Testis (tissue), 3 donors: Measurements from ENCODE around the gene GLCE. TPM values are rescaled to one million over a fixed set of nuclear protein-coding genes. Genes with fewer than 3 reads are reported as not detected.
"Not testable (repeated sequence)": the region's sequence is repeated elsewhere in the genome, so short reads cannot be mapped to it uniquely, and the experiment has no call there.

ENCODE experiments used
- DNase-seq: peaks from one replicate; pipeline ENCODE4 v3.0.0-alpha.2; 2019
- H3K27ac ChIP-seq, 2 donors: fragments of 200-600 bp; sonication (generic); one replicate each; pipeline ENCODE4 v1.5.1; 2019
- H3K27me3 ChIP-seq: fragments of 200-600 bp; sonication (generic); one replicate; pipeline ENCODE4 v1.5.1; 2019
- H3K36me3 ChIP-seq: fragments of 200-600 bp; sonication (generic); one replicate; pipeline ENCODE4 v1.5.1; 2017; ENCODE audit warnings: low read depth; ENCODE audit errors: missing control alignments
- H3K4me1 ChIP-seq: fragments of 200-600 bp; sonication (generic); one replicate; pipeline ENCODE4 v1.5.1; 2019
- H3K4me3 ChIP-seq, 2 donors: fragments of 200-600 bp; sonication (generic); one replicate each; pipeline ENCODE4 v1.5.1; 2017 to 2019
- H3K9me3 ChIP-seq: fragments of 200-600 bp; sonication (generic); one replicate; pipeline ENCODE4 v1.5.1; 2017
- POLR2A ChIP-seq: fragments of 450-650 bp; IDR thresholded peaks from one replicate; pipeline ENCODE4 v1.6.1; 2017; ENCODE audit warnings: antibody characterized with exemption, mild to moderate bottlenecking, moderate library complexity
- WGBS, 2 donors: methylation state at CpG; one replicate each; pipeline ENCODE4 v1.1.5; 2018; 5-methylcytosine and 5-hydroxymethylcytosine counted together
- intact Hi-C: fragments of 100-400 bp; cut with DNase I; formaldehyde crosslinking; loops from one replicate; pipeline ENCODE4 v1.15.1; 2023; ENCODE audit warnings: low total_unique reads
- polyA plus RNA-seq: library from polyadenylated mRNA; stranded (reverse); fragments of 350-450 nt; fragmentation: Illumina TruSeq; extraction: RNeasy Lipid Tissue Mini Kit (QIAGEN cat#74804); gene quantifications from one replicate; pipeline ENCODE4 v1.2.3, GENCODE V29; 2014; ENCODE audit warnings: low read depth, low replicate concordance; ENCODE audit not compliant: insufficient read depth
- total RNA-seq, 2 donors: library from RNA; depleted of rRNA; stranded (reverse); fragments of >200 nt; gene quantifications; one replicate each; pipeline ENCODE4 v1.2.3, GENCODE V29; 2016
- TF ChIP-seq, protein P1 (sequence below), 3 experiments: fragments of 450-650 bp in 2 of 3; fragments of 200-600 bp in 1 of 3; sonication (generic) in 1 of 3; IDR thresholded peaks; one replicate each; pipeline ENCODE4 v1.5.1; 2016 to 2019; ENCODE audit warnings: antibody characterized with exemption in 3 of 3, mild to moderate bottlenecking in 2 of 3, moderate library complexity in 1 of 3

Gene GLCE
- total and polyA plus RNA-seq, 3 donors from 2014 or later = 10.2 to 18.0 (median 15.5) TPM

DNA sequence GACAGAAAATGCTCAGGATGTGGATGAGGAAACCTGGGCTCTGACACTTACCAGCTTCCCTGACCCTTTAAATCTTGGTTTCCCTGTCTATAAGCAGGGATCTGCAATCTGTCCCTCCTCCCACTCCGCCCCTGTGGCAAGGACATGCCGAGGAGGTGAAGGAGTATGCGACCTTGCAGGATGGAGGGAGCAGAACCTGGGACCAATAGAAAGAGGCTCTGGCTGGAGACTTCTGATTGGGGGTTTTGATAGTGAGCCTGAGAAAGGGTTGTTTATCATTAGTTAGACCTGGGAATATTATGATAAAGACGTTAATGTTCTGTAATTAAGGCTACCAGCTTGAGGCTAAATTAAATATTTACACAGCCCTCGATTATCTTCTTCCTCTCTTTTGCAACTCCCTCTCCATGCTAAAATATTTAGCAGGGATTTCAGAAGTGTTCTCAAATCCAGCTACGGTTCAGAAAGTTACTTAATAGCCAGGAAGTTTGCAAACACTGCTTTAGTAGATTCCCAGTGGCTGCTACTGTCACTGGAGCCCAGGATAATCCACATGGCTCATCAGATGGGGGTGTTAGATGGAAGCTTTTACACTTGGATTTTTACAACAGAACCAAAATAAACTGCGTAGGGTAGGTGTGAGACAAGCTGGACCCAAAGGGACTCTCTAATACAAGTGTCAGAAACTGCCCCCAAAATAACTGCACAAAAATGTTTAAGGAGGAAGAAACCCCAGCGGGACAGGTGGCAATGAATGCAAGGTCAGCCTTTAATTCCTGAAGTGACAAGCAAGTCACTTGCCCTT lies 129.1 kb downstream of the GLCE start:
- 40 to 49% methylated on average over 8 of the region's 8 CpGs for WGBS, 2 donors

DNA sequence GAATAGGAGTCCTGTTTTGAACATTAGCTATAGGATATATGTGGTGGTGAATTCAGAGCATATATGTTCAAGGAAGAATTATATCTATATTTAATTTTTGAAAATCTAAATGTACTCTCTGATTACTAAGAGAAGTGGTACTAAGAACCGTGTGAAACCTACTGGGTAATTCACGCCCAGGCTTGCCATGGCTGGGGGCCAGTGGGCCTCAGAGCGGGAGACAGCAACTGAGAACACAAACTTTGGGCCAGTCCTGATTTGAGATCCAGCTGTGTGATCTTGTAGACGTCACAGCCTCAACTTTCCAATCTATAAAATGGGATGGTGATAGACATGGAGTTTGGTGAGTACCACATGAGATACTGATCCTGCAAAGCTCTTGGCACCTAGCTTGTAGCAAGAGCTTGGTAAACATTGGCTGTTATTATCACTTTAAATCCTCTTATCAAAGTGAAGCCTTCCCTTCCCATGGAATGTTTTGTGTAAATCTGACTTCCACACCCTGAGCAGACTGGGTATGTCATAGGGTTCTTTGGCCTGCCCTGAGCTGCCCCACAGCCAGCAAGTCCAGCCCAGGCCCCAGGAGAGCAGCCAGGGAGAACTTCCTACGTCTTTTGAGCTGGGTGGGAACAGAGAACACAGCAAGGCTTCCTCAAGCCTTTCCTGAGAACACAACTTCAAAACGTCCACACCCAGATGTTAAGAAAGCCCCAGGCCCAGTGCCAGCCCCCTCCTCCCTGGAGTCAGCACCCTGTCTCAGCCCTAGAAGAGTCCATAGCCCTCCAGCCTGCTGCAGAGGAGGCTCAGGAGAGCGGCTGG lies 130.1 kb downstream of the GLCE start:
- no peaks in the 10 kb centered on the region for H3K9me3 ChIP-seq
- H3K4me3 ChIP-seq = no peak overlapping the region
- H3K27ac ChIP-seq = no peak overlapping the region
- peaks cover 3% of the 10 kb centered on the region for H3K4me1 ChIP-seq
- H3K27me3 ChIP-seq = no peaks in the 10 kb centered on the region
- WGBS, 2 donors = 75 to 79% methylated on average over 5 to 7 of the region's 7 CpGs
- H3K36me3 ChIP-seq = no peaks in the 10 kb centered on the region
- DNase-seq = no peak
- TF ChIP-seq POLR2A = no peak
- TF ChIP-seq, protein P1, sequence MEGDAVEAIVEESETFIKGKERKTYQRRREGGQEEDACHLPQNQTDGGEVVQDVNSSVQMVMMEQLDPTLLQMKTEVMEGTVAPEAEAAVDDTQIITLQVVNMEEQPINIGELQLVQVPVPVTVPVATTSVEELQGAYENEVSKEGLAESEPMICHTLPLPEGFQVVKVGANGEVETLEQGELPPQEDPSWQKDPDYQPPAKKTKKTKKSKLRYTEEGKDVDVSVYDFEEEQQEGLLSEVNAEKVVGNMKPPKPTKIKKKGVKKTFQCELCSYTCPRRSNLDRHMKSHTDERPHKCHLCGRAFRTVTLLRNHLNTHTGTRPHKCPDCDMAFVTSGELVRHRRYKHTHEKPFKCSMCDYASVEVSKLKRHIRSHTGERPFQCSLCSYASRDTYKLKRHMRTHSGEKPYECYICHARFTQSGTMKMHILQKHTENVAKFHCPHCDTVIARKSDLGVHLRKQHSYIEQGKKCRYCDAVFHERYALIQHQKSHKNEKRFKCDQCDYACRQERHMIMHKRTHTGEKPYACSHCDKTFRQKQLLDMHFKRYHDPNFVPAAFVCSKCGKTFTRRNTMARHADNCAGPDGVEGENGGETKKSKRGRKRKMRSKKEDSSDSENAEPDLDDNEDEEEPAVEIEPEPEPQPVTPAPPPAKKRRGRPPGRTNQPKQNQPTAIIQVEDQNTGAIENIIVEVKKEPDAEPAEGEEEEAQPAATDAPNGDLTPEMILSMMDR (IDR thresholded peaks at IDR 0.05) = no peak
- intact Hi-C loops = no loop called here

More for the DNA sequence above, 129.1 kb downstream of the GLCE start:
- Histone ChIP-seq H3K27ac (no peak overlapping the region), H3K4me3 (no peak overlapping the region), H3K27me3 (no peaks in the 10 kb centered on the region), H3K4me1 (peaks cover 3% of the 10 kb centered on the region), H3K9me3 (no peaks in the 10 kb centered on the region), H3K36me3 (no peaks in the 10 kb centered on the region)
- intact Hi-C loops = no loop called here
- no peak for DNase-seq
- TF ChIP-seq, protein P1 (IDR thresholded peaks at IDR 0.05) = no peak
- no peak for TF ChIP-seq POLR2A

DNA sequence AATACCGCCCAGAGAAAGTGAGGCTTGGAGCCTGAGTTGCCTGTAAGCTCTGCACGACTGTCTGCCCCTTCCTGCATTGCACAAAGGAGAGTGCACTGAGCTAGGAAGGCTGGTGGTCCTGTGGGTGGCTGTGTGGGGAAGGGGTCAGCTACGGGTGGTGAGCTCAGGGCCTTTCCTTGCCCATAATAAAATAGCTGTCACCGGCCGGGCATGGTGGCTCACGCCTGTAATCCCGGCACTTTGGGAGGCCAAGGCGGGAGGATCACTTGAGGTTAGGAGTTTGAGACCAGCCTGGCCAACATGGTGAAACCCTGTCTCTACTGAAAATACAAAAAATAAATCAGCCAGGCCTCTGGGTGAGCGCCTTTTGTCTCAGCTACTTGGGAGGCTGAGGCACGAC lies 131.2 kb downstream of the GLCE start:
- intact Hi-C loops, H3K36me3 ChIP-seq, H3K9me3 ChIP-seq, H3K4me3 ChIP-seq, H3K27ac ChIP-seq, H3K4me1 ChIP-seq, H3K27me3 ChIP-seq, DNase-seq: not testable (repeated sequence)
- 93 to 94% methylated on average over 7 to 10 of the region's 10 CpGs for WGBS, 2 donors

DNA sequence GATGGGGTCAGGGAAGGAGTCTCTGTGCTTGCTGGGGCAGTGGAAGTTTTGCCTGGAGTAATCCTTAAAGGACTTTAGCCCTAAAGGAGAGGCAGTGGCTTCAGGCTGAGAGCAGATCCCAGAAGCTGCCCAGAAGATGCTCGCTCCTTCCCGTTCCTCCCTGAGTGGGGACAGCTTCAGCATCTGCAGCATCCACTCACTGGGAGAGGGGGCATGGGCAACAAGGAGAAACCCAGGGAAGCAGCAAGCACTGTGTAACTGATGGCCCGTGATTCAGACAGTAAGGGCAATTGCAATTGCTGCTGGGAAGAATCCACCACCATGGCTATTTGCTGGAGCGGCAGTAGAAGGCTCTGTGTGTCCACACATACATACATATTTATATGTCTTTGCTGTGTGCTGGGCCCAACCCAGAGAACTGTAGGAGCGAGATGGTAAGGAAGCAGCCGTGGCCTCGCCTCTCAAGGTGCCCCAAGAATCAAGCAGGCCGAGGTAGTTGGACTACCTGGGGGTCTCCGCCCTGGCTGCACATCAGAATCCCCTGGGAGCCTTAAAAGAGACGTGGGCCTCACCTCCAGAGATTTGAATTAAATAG lies 132.5 kb downstream of the GLCE start:
- Histone ChIP-seq H3K4me1 (peaks cover 3% of the 10 kb centered on the region), H3K4me3 (no peak overlapping the region), H3K27ac (no peak overlapping the region), H3K9me3 (no peaks in the 10 kb centered on the region), H3K36me3 (no peaks in the 10 kb centered on the region), H3K27me3 (no peaks in the 10 kb centered on the region)
- intact Hi-C loops = no loop called here
- no peak for DNase-seq
- TF ChIP-seq, protein P1 (IDR thresholded peaks at IDR 0.05) = no peak
- TF ChIP-seq POLR2A = no peak
- 90 to 93% methylated on average over 9 to 10 of the region's 10 CpGs for WGBS, 2 donors
